Endodermal cell (in vitro differentiated cells): Measurements from ENCODE around the gene STRA6. TPM values are rescaled to one million over a fixed set of nuclear protein-coding genes. Genes with fewer than 3 reads are reported as not detected.

Experiments used
- DNase-seq: peaks from one replicate; pipeline ENCODE4 v3.0.0-alpha.2; 2017
- H3K27ac ChIP-seq: 2 replicates; pipeline ENCODE4 v1.5.1; 2013; ENCODE audit warnings: mild to moderate bottlenecking, low read depth, low read length, moderate library complexity
- H3K27me3 ChIP-seq: 2 replicates; pipeline ENCODE4 v1.6.1; 2013; ENCODE audit warnings: mild to moderate bottlenecking, low read length, moderate library complexity; ENCODE audit not compliant: insufficient read depth, control insufficient read depth, poor library complexity, severe bottlenecking
- H3K36me3 ChIP-seq: 2 replicates; pipeline ENCODE4 v1.7.0; 2013; ENCODE audit warnings: mild to moderate bottlenecking, low read length, moderate library complexity; ENCODE audit not compliant: control insufficient read depth, insufficient read depth
- H3K4me1 ChIP-seq: one replicate; pipeline ENCODE4 v1.7.0; 2013; ENCODE audit warnings: low read length; ENCODE audit not compliant: control insufficient read depth, insufficient read depth
- H3K4me3 ChIP-seq: 2 replicates; pipeline ENCODE4 v1.5.1; 2013; ENCODE audit warnings: mild to moderate bottlenecking, low read length, moderate library complexity
- H3K9ac ChIP-seq: 2 replicates; pipeline ENCODE4 v1.6.1; 2013; ENCODE audit warnings: mild to moderate bottlenecking, low read length, moderate library complexity; ENCODE audit not compliant: poor library complexity, severe bottlenecking; ENCODE audit errors: extremely low read depth
- H3K9me3 ChIP-seq: 2 replicates; pipeline ENCODE4 v1.6.1; 2013; ENCODE audit warnings: mild to moderate bottlenecking, low read length, moderate library complexity; ENCODE audit not compliant: control insufficient read depth
- H3K27ac Mint-ChIP-seq: 2 replicates; pipeline ENCODE4 v1.8.0; 2020; ENCODE audit warnings: mixed read lengths
- H3K27me3 Mint-ChIP-seq: 2 replicates; pipeline ENCODE4 v1.8.0; 2021; ENCODE audit warnings: mild to moderate bottlenecking, mixed read lengths; ENCODE audit not compliant: insufficient read depth
- H3K36me3 Mint-ChIP-seq: 2 replicates; pipeline ENCODE4 v1.8.0; 2020; ENCODE audit warnings: low read depth, mixed read lengths
- H3K4me1 Mint-ChIP-seq: 2 replicates; pipeline ENCODE4 v1.8.0; 2020; ENCODE audit warnings: mixed read lengths
- H3K4me3 Mint-ChIP-seq: 2 replicates; pipeline ENCODE4 v1.8.0; 2020; ENCODE audit warnings: mild to moderate bottlenecking, moderate library complexity, mixed read lengths
- H3K9me3 Mint-ChIP-seq: 2 replicates; pipeline ENCODE4 v1.8.0; 2020; ENCODE audit warnings: mild to moderate bottlenecking, mixed read lengths
- WGBS, 2 experiments: methylation state at CpG; one replicate each; pipeline versions ENCODE4 v1.1.5 to v1.1.7; 2013; ENCODE audit warnings: missing lambda C conversion rate in 2 of 2, mixed read lengths in 1 of 2; ENCODE audit not compliant: insufficient coverage in 1 of 2, insufficient read length in 1 of 2; 5-methylcytosine and 5-hydroxymethylcytosine counted together
- total RNA-seq, 2 donors: library from RNA; stranded (reverse); fragmentation: NEBNext Ultra II Directional in 1 of 2; extraction: Animal tissue kit (Norgen Biotek cat#: 25700) in 1 of 2; gene quantifications; 2 replicates in 1 of 2; 3 replicates in 1 of 2; pipeline ENCODE4 v1.2.1, GENCODE V29; 2021
- TF ChIP-seq, protein P1 (sequence below): fragments of 200-600 bp; sonication (generic); conservative IDR thresholded peaks from 2 replicates; pipeline ENCODE4 v1.5.0; 2021; ENCODE audit warnings: antibody characterized with exemption, mild to moderate bottlenecking

Gene STRA6
- total RNA-seq, 2 donors from 2014 or later, result 18.2 to 26.2 TPM

DNA sequence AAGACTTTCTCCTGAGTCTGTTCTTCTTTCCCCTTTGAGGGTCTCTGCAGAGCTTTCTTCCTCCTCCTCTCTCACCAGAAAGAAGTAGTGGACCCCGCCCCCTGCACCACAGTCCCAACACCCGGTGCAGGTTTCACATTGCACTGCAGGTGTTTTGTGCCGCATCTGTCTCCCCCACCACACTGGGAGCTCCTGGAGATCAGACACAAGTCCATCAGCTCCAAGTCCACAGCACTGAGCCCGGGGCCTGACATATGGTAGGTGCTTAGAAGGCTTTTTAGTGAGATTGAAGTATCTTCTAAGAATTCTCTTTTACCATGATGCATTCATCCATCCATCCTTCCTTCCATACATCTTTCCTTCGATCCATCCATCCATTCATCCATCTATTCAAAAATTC lies 9.8 kb downstream of the STRA6 start:
- no peaks in the 10 kb centered on the region for H3K27me3 ChIP-seq
- Mint-ChIP-seq H3K27ac (no peak overlapping the region), H3K4me3 (no peak overlapping the region), H3K27me3 (no peaks in the 10 kb centered on the region), H3K4me1 (no peaks in the 10 kb centered on the region), H3K9me3 (no peaks in the 10 kb centered on the region), H3K36me3 (peaks cover 3% of the 10 kb centered on the region)
- H3K9ac ChIP-seq, result no peak overlapping the region
- no peaks in the 10 kb centered on the region for H3K9me3 ChIP-seq
- no peak overlapping the region for H3K4me3 ChIP-seq
- no peak overlapping the region for H3K27ac ChIP-seq
- TF ChIP-seq, protein P1, sequence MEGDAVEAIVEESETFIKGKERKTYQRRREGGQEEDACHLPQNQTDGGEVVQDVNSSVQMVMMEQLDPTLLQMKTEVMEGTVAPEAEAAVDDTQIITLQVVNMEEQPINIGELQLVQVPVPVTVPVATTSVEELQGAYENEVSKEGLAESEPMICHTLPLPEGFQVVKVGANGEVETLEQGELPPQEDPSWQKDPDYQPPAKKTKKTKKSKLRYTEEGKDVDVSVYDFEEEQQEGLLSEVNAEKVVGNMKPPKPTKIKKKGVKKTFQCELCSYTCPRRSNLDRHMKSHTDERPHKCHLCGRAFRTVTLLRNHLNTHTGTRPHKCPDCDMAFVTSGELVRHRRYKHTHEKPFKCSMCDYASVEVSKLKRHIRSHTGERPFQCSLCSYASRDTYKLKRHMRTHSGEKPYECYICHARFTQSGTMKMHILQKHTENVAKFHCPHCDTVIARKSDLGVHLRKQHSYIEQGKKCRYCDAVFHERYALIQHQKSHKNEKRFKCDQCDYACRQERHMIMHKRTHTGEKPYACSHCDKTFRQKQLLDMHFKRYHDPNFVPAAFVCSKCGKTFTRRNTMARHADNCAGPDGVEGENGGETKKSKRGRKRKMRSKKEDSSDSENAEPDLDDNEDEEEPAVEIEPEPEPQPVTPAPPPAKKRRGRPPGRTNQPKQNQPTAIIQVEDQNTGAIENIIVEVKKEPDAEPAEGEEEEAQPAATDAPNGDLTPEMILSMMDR, result no peak
- H3K4me1 ChIP-seq, result no peaks in the 10 kb centered on the region
- no peaks in the 10 kb centered on the region for H3K36me3 ChIP-seq
- 92% methylated on average over 4 of the region's 5 CpGs; no CpG with 5 or more reads in 1 of the 2 experiments for whole genome bisulfite sequencing, 2 experiments
- no peak for DNase-seq

DNA sequence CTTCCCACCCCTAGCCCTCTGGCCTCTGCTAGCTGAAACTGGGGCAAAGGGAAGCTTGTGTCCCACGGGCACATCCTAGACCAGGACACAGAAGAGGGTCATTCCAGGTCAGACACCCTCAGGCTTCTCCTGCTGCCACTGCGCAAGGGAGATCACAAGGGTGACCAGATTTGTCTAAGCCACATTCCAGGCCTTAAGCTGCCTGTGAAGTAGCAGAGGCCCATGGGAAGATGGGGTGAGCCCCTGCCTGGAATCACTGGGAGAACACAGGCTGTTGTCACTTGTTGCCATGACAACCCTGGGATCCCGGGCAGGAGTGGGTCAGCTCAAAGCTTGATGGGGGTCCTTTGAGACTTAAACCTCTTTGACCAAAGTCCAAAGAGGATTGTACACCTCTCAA lies 10.8 kb downstream of the STRA6 start:
- Histone ChIP-seq H3K4me3 (no peak overlapping the region), H3K4me1 (no peaks in the 10 kb centered on the region), H3K9ac (no peak overlapping the region), H3K27ac (no peak overlapping the region), H3K9me3 (no peaks in the 10 kb centered on the region), H3K27me3 (no peaks in the 10 kb centered on the region), H3K36me3 (no peaks in the 10 kb centered on the region)
- DNase-seq, result no peak
- Mint-ChIP-seq H3K4me1 (no peaks in the 10 kb centered on the region), H3K36me3 (peaks cover 3% of the 10 kb centered on the region), H3K27me3 (no peaks in the 10 kb centered on the region), H3K27ac (no peak overlapping the region), H3K4me3 (no peak overlapping the region), H3K9me3 (no peaks in the 10 kb centered on the region)
- TF ChIP-seq, protein P1, result no peak
- 78 to 93% methylated on average over 3 of the region's 3 CpGs for WGBS, 2 experiments

DNA sequence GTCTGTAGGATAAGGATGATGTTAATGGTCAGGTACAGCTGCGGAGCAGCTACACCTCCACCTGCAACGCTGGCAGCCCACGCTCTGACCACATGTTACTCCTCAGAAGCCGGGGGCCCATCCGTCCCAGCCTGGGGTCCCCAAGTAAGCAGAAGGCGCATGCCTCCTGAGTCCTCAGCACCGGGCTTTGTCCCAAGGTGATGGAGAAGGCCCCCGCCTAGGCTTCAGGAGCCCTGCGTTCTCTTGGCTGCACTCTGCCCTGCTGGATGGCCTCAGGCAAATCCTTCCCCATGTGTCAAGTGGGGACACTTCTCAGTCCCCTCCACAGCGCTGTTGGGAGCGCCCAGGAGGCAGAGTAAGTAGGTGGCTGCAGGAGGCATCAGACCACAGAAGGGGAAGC lies 14.4 kb downstream of the STRA6 start:
- H3K4me3 Mint-ChIP-seq, result no peak overlapping the region
- H3K36me3 Mint-ChIP-seq, result no peaks in the 10 kb centered on the region
- Histone ChIP-seq H3K4me3 (no peak overlapping the region), H3K9ac (no peak overlapping the region), H3K4me1 (no peaks in the 10 kb centered on the region), H3K9me3 (no peaks in the 10 kb centered on the region), H3K36me3 (no peaks in the 10 kb centered on the region), H3K27ac (no peak overlapping the region), H3K27me3 (no peaks in the 10 kb centered on the region)
- no peak overlapping the region for H3K27ac Mint-ChIP-seq
- H3K4me1 Mint-ChIP-seq, result no peaks in the 10 kb centered on the region
- no peaks in the 10 kb centered on the region for H3K9me3 Mint-ChIP-seq
- WGBS, 2 experiments, result 91 to 98% methylated on average over 7 to 11 of the region's 11 CpGs
- no peak for DNase-seq
- TF ChIP-seq, protein P1, result no peak
- no peaks in the 10 kb centered on the region for H3K27me3 Mint-ChIP-seq
